ENCODE measurements around the gene CSF3.
"Not testable (repeated sequence)": the region's sequence is repeated elsewhere in the genome, so short reads cannot be mapped to it uniquely, and the experiment has no call there.

The CSF3 gene

GRCh38 chr17:40000161-40000560 lies 15.1 kb upstream of the CSF3 start:
- H3K4me3 ChIP-seq (ENCODE audit: low read depth, low read length): no peak overlapping the region
- H3K36me3 ChIP-seq: peaks cover 36% of the 10 kb centered on the region
- H3K27me3 ChIP-seq (ENCODE audit: insufficient read depth, low read depth, severe bottlenecking): no peaks in the 10 kb centered on the region
- DNase-seq: no peak
- no peak for TF ChIP-seq CTCF (IDR thresholded peaks at IDR 0.05; ENCODE audit: low read depth, low read length)
- peaks cover under 1% of the 10 kb centered on the region for H3K9me3 ChIP-seq (ENCODE audit: severe bottlenecking)
- H3K27ac ChIP-seq: peak overlapping the region; percentile 65

- not testable (repeated sequence) for DNase-seq; H3K27me3 ChIP-seq (ENCODE audit: insufficient read depth, low read depth, severe bottlenecking); H3K9me3 ChIP-seq (ENCODE audit: severe bottlenecking); H3K4me3 ChIP-seq (ENCODE audit: low read depth, low read length)
- H3K27ac ChIP-seq: peak overlapping the region; percentile 65
- H3K36me3 ChIP-seq: peaks cover 25% of the 10 kb centered on the region
Observed at GRCh38 chr17:40001335-40001734, 13.9 kb upstream of the CSF3 start.

GRCh38 chr17:40004072-40004471 lies 11.2 kb upstream of the CSF3 start:
- H3K27me3 ChIP-seq (ENCODE audit: insufficient read depth, low read depth, severe bottlenecking): no peaks in the 10 kb centered on the region
- H3K36me3 ChIP-seq: no peaks in the 10 kb centered on the region
- no peak overlapping the region for H3K27ac ChIP-seq
- no peak for TF ChIP-seq CTCF (IDR thresholded peaks at IDR 0.05; ENCODE audit: low read depth, low read length)
- H3K4me3 ChIP-seq (ENCODE audit: low read depth, low read length): no peak overlapping the region
- H3K9me3 ChIP-seq (ENCODE audit: severe bottlenecking): peaks cover 4% of the 10 kb centered on the region
- DNase-seq: no peak

GRCh38 chr17:40004712-40005111 lies 10.5 kb upstream of the CSF3 start:
- TF ChIP-seq CTCF (IDR thresholded peaks at IDR 0.05; ENCODE audit: low read depth, low read length): no peak
- Histone ChIP-seq H3K27ac (no peak overlapping the region), H3K27me3 (ENCODE audit: insufficient read depth, low read depth, severe bottlenecking) (no peaks in the 10 kb centered on the region), H3K4me3 (ENCODE audit: low read depth, low read length) (no peak overlapping the region), H3K36me3 (no peaks in the 10 kb centered on the region), H3K9me3 (ENCODE audit: severe bottlenecking) (peaks cover 4% of the 10 kb centered on the region)
- no peak for DNase-seq

GRCh38 chr17:40005520-40005919 lies 9.7 kb upstream of the CSF3 start:
- H3K9me3 ChIP-seq (ENCODE audit: severe bottlenecking): peaks cover 4% of the 10 kb centered on the region
- no peak for DNase-seq
- H3K36me3 ChIP-seq: no peaks in the 10 kb centered on the region
- H3K27ac ChIP-seq: no peak overlapping the region
- H3K4me3 ChIP-seq (ENCODE audit: low read depth, low read length): no peak overlapping the region
- TF ChIP-seq CTCF (IDR thresholded peaks at IDR 0.05; ENCODE audit: low read depth, low read length): no peak
- H3K27me3 ChIP-seq (ENCODE audit: insufficient read depth, low read depth, severe bottlenecking): no peaks in the 10 kb centered on the region

GRCh38 chr17:40010946-40011500 lies 4.2 kb upstream of the CSF3 start:
- not testable (repeated sequence) for DNase-seq; H3K4me3 ChIP-seq (ENCODE audit: low read depth, low read length); H3K36me3 ChIP-seq; H3K9me3 ChIP-seq (ENCODE audit: severe bottlenecking); H3K27ac ChIP-seq; H3K27me3 ChIP-seq (ENCODE audit: insufficient read depth, low read depth, severe bottlenecking)

- not testable (repeated sequence) for H3K27ac ChIP-seq; H3K9me3 ChIP-seq (ENCODE audit: severe bottlenecking); H3K4me3 ChIP-seq (ENCODE audit: low read depth, low read length); DNase-seq; H3K36me3 ChIP-seq; H3K27me3 ChIP-seq (ENCODE audit: insufficient read depth, low read depth, severe bottlenecking)
Observed at GRCh38 chr17:40012017-40012647, 3.1 kb upstream of the CSF3 start.
